Activated CD8-positive, alpha-beta memory T cell treated with anti-CD3 and anti-CD28 coated beads, Interleukin-2, amount 50 U/mL, for 1 hour (primary cell): Measurements from ENCODE around the gene PPP1R13L.

Experiments
- DNase-seq: peaks from one replicate; pipeline ENCODE4 v3.0.0-alpha.2; 2020; ENCODE audit errors: extremely low read depth

Gene PPP1R13L

DNA sequence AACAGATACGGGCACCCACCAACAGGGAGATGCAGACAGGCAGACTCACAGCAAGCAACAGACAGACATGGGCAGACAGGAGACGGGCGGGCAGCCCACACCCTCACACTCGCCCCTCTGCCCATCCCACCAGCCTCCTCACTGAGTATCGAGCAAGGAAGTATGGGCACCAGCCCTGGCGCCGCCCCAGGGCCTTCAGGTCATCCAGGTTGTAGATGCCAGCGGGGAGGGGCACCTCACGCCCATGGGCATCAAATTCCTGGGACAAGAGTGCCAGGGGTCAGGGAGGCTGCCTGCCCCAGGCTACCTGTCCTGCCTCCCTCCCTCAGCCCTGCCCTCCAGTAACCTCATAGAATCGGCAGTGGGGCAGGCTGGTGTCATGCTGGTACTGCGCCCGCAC lies 40.2 kb downstream of the PPP1R13L start:
- DNase-seq, result no peak

- no peak for DNase-seq
Measured at GRCh38 chr19:45363861-45364459, 40.9 kb downstream of the PPP1R13L start.

DNA sequence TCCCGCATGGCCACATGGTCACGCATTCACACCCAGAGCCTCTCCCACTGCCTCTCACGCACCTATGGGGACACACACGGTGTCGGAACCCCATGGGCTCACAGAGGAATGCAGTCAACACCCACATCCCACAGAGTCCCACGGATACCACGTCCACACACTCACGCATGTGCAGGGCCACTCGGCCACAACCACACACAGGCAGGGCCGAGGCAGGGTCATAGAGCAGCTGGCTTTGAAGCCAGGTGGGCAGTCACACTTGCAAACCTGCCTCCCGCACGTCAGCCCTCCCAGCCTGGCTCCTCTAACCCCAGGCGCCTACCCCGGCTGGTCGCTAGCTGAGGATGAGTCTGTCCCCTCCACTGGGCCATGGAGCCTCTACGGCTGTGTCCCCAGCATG lies 42.6 kb downstream of the PPP1R13L start:
- no peak for DNase-seq

DNA sequence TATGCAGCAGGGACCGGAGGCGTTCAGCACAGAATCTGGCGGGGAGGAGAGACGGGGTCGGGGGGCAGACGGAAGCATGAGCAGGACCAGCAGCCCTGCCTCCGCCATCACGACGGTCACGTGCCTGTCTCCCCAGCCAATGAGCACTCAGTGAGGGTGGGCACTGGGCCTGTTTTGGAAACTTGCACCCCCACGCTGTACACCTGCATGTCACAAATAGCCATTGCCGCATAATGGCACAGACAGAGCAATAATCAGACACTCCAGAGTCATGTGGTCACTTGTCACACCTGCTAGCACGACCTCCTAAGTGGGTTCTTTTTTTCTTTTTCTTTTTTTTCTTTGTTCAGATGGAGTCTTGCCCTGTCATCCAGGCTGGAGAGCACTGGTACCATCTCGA lies 43.3 kb downstream of the PPP1R13L start:
- DNase-seq, result no peak

DNA sequence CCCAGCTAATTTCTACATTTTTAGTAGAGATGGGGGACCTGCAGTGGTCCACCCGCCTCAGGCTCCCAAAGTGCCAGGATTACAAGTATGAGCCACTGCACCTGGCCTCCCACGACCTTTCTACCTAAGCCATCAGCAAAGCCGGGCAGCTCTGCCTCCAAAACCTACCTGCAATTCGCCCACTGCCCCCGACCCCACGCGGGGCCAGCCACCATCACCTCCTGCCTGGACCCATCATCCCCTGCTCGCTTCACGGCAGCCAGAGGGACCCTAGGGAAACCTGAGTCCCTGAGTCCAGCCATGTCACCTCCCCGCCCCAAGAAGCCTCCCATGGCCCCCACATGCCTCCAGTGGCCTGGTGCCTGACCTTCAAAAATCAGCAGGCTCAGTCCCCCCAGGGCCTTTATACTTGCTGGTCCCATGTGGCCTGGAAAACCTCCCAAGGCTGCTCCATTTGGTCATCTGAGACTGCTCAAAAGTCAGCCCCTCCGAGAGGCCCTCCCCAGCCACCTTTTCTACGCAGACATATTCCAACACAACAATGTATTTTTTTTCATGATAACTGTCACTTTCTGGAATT lies 46.6 kb downstream of the PPP1R13L start:
- DNase-seq, result no peak

GRCh38 chr19:45357445-45357783 lies 47.5 kb downstream of the PPP1R13L start:
- no peak for DNase-seq

- no peak for DNase-seq
Measured at GRCh38 chr19:45356760-45357444, 48.0 kb downstream of the PPP1R13L start.

DNA sequence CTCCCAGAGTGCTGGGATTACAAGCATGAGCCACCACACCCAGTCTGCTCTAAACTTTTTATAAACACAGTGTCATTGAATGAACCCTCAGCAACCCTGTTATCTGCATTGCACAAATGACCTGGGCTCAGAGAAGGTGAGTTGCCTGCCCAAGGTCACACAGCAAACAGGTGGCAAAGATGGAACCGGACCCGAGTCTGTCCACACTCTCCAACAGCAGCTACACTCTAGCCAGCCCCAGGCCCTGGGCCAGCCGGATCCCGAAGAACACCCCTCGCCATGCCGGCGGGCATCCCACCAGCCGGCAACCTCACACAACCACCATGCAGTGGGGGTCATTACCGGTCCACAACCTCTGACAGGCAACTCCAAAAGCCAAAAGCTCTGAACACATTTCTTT lies 49.0 kb downstream of the PPP1R13L start:
- no peak for DNase-seq

GRCh38 chr19:45355402-45355801 lies 49.5 kb downstream of the PPP1R13L start:
- no peak for DNase-seq

- no peak for DNase-seq
Measured at GRCh38 chr19:45354241-45354842, 50.5 kb downstream of the PPP1R13L start.

GRCh38 chr19:45352914-45353796 lies 51.7 kb downstream of the PPP1R13L start:
- no peak for DNase-seq

DNA sequence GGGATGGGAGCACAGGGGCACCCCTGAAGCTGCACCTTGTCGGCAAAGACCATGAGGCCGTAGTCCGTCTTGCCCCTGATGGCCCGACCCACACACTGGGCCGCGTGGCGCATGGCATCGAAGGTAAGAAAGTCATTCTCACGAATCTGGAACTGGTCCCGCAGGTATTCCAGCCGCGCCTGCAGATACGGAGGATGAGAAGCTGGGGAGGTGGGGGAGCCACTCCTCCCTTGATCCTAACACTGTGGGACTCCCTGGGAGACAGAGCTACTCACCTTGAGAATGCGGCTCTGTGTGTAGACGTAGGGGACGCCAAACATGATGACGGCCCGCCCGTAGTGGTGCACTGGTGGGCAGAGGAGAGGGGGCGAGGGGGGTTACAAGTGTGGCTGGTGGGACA lies 52.4 kb downstream of the PPP1R13L start:
- DNase-seq, result no peak

- DNase-seq, result no peak
Measured at GRCh38 chr19:45352062-45352461, 52.8 kb downstream of the PPP1R13L start.

- no peak for DNase-seq
Measured at GRCh38 chr19:45351401-45351952, 53.4 kb downstream of the PPP1R13L start.

- no peak for DNase-seq
Measured at GRCh38 chr19:45350477-45351058, 54.3 kb downstream of the PPP1R13L start.

- no peak for DNase-seq
Measured at GRCh38 chr19:45349430-45349941, 55.4 kb downstream of the PPP1R13L start.

- DNase-seq, result no peak
Measured at GRCh38 chr19:45349126-45349415, 55.8 kb downstream of the PPP1R13L start.

- no peak for DNase-seq
Measured at GRCh38 chr19:45348367-45349125, 56.3 kb downstream of the PPP1R13L start.

DNA sequence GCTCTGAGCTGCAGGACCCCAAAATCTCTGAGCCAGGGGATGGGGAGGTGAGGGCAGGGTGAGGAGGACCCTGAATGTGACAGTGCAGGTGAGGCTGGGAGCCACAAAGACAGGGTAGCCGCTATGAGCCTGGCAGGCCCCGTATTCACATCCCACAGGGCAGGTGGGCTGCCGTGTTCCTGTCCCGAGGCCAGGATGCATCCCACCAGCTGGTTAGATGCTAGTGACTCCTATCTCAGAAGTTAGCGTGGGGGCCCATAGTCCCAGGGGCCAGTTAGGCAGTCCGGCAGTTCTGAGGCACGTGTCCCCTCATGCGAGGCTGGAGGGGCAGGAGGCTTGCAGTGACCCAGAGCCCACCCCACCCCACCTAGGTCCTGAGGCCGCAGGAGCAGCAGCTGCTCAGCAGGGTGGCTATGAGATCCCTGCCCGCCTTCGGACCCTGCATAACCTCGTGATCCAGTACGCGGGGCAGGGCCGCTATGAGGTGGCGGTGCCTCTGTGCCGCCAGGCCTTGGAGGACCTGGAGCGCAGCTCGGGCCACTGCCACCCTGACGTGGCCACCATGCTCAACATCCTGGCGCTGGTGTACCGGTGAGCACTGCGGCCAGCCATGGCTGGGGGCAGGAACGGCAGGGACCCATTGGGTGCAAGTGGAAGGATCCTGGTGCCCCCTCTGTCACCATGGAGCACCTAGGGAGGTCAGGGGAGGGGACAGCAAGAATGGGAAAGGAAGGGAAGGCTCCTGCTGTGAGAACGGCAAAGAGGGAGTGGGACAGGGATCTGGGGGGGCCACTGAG lies 57.1 kb downstream of the PPP1R13L start:
- no peak for DNase-seq

DNA sequence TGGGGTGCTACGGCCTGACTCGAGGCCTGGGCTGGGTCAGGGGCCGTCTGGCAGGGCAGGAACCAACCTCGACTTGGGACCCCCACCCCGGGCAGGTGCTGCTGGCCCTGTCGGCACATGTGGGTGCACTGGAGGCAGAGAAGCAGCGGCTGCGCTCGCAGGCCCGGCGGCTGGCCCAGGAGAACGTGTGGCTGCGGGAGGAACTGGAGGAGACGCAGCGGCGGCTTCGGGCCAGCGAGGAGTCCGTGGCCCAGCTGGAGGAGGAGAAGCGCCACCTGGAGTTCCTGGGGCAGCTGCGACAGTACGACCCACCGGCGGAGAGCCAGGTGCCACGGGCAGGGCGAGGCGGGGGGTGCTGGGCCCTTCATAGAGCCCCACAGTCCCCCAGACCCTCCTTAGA lies 58.4 kb downstream of the PPP1R13L start:
- no peak for DNase-seq
